GM12874 (cell line): ENCODE measurements around the gene PARVG.

Experiments
- CTCF ChIP-seq: IDR thresholded peaks from 2 replicates; pipeline ENCODE4 v1.5.1; 2011; ENCODE audit warnings: low read depth, mild to moderate bottlenecking, control low read depth, low read length, moderate library complexity; ENCODE audit not compliant: insufficient read depth

The PARVG gene

GRCh38 chr22:44180706-44181032, at the start of gene PARVG:
TSS of gene PARVG (plus strand) at chr22:44180925. CDS start at chr22:44183330, 2,405 bp downstream.
- no peak for TF ChIP-seq CTCF

GRCh38 chr22:44131412-44131811, 49.3 kb upstream of the PARVG start:
- no peak for TF ChIP-seq CTCF

- TF ChIP-seq CTCF, result no peak
Observed at GRCh38 chr22:44131989-44132685, 48.6 kb upstream of the PARVG start.

GRCh38 chr22:44132724-44133123, 48.0 kb upstream of the PARVG start:
- no peak for TF ChIP-seq CTCF

- TF ChIP-seq CTCF, result no peak
Observed at GRCh38 chr22:44133161-44133560, 47.6 kb upstream of the PARVG start.

GRCh38 chr22:44133901-44134571, 46.7 kb upstream of the PARVG start:
- no peak for TF ChIP-seq CTCF

GRCh38 chr22:44136112-44136511, 44.6 kb upstream of the PARVG start:
- TF ChIP-seq CTCF, result no peak
